ENCODE measurements around the gene FAM180A.

GRCh38 chr7:135718219-135718618 lies 30.4 kb downstream of the FAM180A start:
- TF ChIP-seq USF1 (IDR thresholded peaks at IDR 0.05; ENCODE audit: borderline replicate concordance, extremely low read length, insufficient read depth, low read depth, low read length), result no peak
- no peak for TF ChIP-seq FOS (IDR thresholded peaks at IDR 0.05; ENCODE audit: borderline replicate concordance, extremely low read depth, insufficient read length)
- no peak for TF ChIP-seq EP300 (IDR thresholded peaks at IDR 0.05; ENCODE audit: borderline replicate concordance in 1 of 2, control insufficient read depth in 1 of 2, low read depth in 2 of 2, low read length in 2 of 2)
- TF ChIP-seq CBFB (IDR thresholded peaks at IDR 0.05; ENCODE audit: low read depth), result no peak
- TF ChIP-seq ZNF274 (IDR thresholded peaks at IDR 0.05; ENCODE audit: insufficient read depth, insufficient read length), result no peak
- TF ChIP-seq CHD2 (IDR thresholded peaks at IDR 0.05; ENCODE audit: borderline replicate concordance, low read depth, low read length), result no peak
- TF ChIP-seq, protein P1, sequence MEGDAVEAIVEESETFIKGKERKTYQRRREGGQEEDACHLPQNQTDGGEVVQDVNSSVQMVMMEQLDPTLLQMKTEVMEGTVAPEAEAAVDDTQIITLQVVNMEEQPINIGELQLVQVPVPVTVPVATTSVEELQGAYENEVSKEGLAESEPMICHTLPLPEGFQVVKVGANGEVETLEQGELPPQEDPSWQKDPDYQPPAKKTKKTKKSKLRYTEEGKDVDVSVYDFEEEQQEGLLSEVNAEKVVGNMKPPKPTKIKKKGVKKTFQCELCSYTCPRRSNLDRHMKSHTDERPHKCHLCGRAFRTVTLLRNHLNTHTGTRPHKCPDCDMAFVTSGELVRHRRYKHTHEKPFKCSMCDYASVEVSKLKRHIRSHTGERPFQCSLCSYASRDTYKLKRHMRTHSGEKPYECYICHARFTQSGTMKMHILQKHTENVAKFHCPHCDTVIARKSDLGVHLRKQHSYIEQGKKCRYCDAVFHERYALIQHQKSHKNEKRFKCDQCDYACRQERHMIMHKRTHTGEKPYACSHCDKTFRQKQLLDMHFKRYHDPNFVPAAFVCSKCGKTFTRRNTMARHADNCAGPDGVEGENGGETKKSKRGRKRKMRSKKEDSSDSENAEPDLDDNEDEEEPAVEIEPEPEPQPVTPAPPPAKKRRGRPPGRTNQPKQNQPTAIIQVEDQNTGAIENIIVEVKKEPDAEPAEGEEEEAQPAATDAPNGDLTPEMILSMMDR (IDR thresholded peaks at IDR 0.05 in 2 of 3, conservative IDR thresholded peaks at IDR 0.05 in 1 of 3; ENCODE audit: control insufficient read depth in 2 of 3, extremely low read depth in 1 of 3, insufficient read depth in 1 of 3, low read depth in 3 of 3, low read length in 3 of 3), result no peak
- no peak for TF ChIP-seq POLR2A (IDR thresholded peaks at IDR 0.05; ENCODE audit: low read depth, low read length)
- TF ChIP-seq POU2F2 (IDR thresholded peaks at IDR 0.05; ENCODE audit: borderline replicate concordance, low read depth, low read length), result no peak

Measured in GM12878 (cell line).